ENCODE measurements around the gene ZNF662. TPM values are rescaled to one million over a fixed set of nuclear protein-coding genes. Genes with fewer than 3 reads are reported as not detected.

The ZNF662 gene
- total and polyA plus RNA-seq, 2 of the 8 experiments (the other 6 are each of a cell fraction or from before 2014, with no cell fraction given), result 0.03 TPM; not detected in 1

DNA sequence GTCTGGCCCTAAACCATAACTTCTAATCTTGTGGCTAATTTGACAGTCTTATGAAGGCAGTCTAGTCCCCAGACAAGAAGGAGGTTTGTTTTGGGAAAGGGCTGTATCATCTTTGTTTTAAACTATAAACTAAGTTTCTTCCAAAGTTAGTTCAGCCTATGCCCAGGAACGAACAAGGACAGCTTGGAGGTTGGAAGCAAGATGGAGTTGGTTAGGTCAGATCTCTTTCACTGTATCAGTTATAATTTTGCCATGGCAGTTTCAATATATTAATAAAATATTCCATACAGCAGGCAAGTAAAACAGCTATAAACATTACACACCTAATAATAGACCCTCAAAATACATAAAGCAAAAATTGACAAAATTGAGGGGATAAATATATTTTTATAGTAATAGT is 13.1 kb upstream of the ZNF662 start:
- ChIA-PET POLR2A (ENCODE audit: partially characterized antibody) (no interaction called here), CTCF (ENCODE audit: partially characterized antibody) (interaction anchor here (1.7 to 3.5 kb wide), 4 partner anchors 11 to 68 kb away, joined by 3 to 14 read pairs (median 6); no protein-coding TSS in a partner anchor)
- H4K8ac ChIP-seq (ENCODE audit: extremely low read depth, insufficient read depth, low read length), result no peak overlapping the region
- H2BK120ac ChIP-seq (replicated peaks; ENCODE audit: low read depth, low read length), result peak overlapping the region; percentile 43
- no peak overlapping the region for H3K4me2 ChIP-seq (ENCODE audit: insufficient read depth in 1 of 2, low read depth in 2 of 2, low read length in 2 of 2)
- no peak overlapping the region for H3K23ac ChIP-seq (ENCODE audit: insufficient read length)
- no peak overlapping the region for H2BK15ac ChIP-seq (ENCODE audit: low read length)
- H2BK5ac ChIP-seq (ENCODE audit: low read depth, low read length), result peak overlapping the region; percentile 69; the same call in 1 of the 2 replicates
- no peak overlapping the region; the same call in 1 of the 2 replicates for H3K27ac ChIP-seq (ENCODE audit: low read depth, low read length)
- no peaks in the 10 kb centered on the region for H3K23me2 ChIP-seq (ENCODE audit: low read depth, low read length)
- no peaks in the 10 kb centered on the region for H3K79me1 ChIP-seq (ENCODE audit: low read depth, low read length)
- no peaks in the 10 kb centered on the region for H4K20me1 ChIP-seq (replicated peaks in 1 of 2; ENCODE audit: control insufficient read depth in 1 of 2, insufficient read depth in 2 of 2, low read length in 2 of 2)
- H3K4me3 ChIP-seq (ENCODE audit: extremely low read depth in 1 of 4, insufficient read depth in 2 of 4, low read depth in 3 of 4, low read length in 4 of 4), result no peak overlapping the region
- no peak overlapping the region for H3K18ac ChIP-seq (ENCODE audit: extremely low read depth, low read length)
- H3K56ac ChIP-seq (replicated peaks; ENCODE audit: insufficient read length, low read depth, low read length), result no peak overlapping the region
- H3K4ac ChIP-seq (replicated peaks; ENCODE audit: insufficient read length, low read depth, low read length), result no peak overlapping the region
- 100% methylated on average over 1 of the region's 1 CpG; no CpG with 5 or more reads in 1 of the 2 experiments for WGBS, 2 experiments (ENCODE audit: extremely low coverage in 1 of 2, insufficient coverage in 1 of 2, insufficient read length in 1 of 2, insufficient replicate concordance in 2 of 2, low coverage in 1 of 2, low lambda C conversion rate in 2 of 2, missing lambda C conversion rate in 1 of 2)
- H2AFZ ChIP-seq (ENCODE audit: low read length), result no peak overlapping the region
- H3K9me3 ChIP-seq (ENCODE audit: insufficient read depth in 2 of 2, low read depth in 1 of 2, low read length in 1 of 2), result no peaks in the 10 kb centered on the region
- no peak overlapping the region for H3K9ac ChIP-seq (replicated peaks in 1 of 4; ENCODE audit: extremely low read depth in 1 of 4, low read depth in 3 of 4, low read length in 3 of 4)
- H3K14ac ChIP-seq (ENCODE audit: insufficient read length), result no peak overlapping the region
- peaks cover 0 to 15% (median 5%) of the 10 kb centered on the region in 4 experiments; a peak in 5 of 7 replicates for H3K4me1 ChIP-seq (replicated peaks in 1 of 4; ENCODE audit: control insufficient read depth in 3 of 4, insufficient read depth in 4 of 4, low read length in 3 of 4)
- H4K91ac ChIP-seq (replicated peaks; ENCODE audit: insufficient read length, low read length), result no peak overlapping the region
- H2AK5ac ChIP-seq (ENCODE audit: low read depth, low read length), result 0 out of 2 replicates have a peak overlapping the region, but pooled peaks have one; percentile 60
- H3K27me3 ChIP-seq (replicated peaks in 1 of 4; ENCODE audit: control insufficient read depth in 3 of 4, extremely low read depth in 1 of 4, insufficient read depth in 3 of 4, low read length in 3 of 4), result no peaks in the 10 kb centered on the region
- no peak overlapping the region for H4K5ac ChIP-seq (ENCODE audit: insufficient read length, low read depth, low read length)
- peak overlapping the region; percentile 68; the same call in 1 of the 2 replicates for H2BK12ac ChIP-seq (ENCODE audit: low read depth, low read length)
- no peaks in the 10 kb centered on the region; a peak in 1 of 8 replicates for H3K36me3 ChIP-seq (ENCODE audit: control insufficient read depth in 2 of 4, insufficient read depth in 4 of 4, low read length in 3 of 4)
- no peak for DNase-seq (ENCODE audit: low read depth in 1 of 2, low spot score in 2 of 2)
- H3K79me2 ChIP-seq (ENCODE audit: control insufficient read depth in 1 of 2, insufficient read depth in 2 of 2, low read length in 2 of 2), result no peaks in the 10 kb centered on the region
- TF ChIP-seq BCL11A (IDR thresholded peaks at IDR 0.05; ENCODE audit: low read depth in 2 of 2, low read length in 2 of 2), result no peak
- TF ChIP-seq ATF2 (IDR thresholded peaks at IDR 0.05; ENCODE audit: low read length), result no peak
- no peak for TF ChIP-seq CBX5 (IDR thresholded peaks at IDR 0.05; ENCODE audit: low read depth, low read length)
- no peak for TF ChIP-seq POU5F1 (IDR thresholded peaks at IDR 0.05; ENCODE audit: low read depth, low read length)
- TF ChIP-seq BRCA1 (IDR thresholded peaks at IDR 0.05; ENCODE audit: low read depth, low read length), result no peak
- no peak for TF ChIP-seq FOSL1 (IDR thresholded peaks at IDR 0.05; ENCODE audit: insufficient read depth, low read depth, low read length)
- TF ChIP-seq, protein P1, sequence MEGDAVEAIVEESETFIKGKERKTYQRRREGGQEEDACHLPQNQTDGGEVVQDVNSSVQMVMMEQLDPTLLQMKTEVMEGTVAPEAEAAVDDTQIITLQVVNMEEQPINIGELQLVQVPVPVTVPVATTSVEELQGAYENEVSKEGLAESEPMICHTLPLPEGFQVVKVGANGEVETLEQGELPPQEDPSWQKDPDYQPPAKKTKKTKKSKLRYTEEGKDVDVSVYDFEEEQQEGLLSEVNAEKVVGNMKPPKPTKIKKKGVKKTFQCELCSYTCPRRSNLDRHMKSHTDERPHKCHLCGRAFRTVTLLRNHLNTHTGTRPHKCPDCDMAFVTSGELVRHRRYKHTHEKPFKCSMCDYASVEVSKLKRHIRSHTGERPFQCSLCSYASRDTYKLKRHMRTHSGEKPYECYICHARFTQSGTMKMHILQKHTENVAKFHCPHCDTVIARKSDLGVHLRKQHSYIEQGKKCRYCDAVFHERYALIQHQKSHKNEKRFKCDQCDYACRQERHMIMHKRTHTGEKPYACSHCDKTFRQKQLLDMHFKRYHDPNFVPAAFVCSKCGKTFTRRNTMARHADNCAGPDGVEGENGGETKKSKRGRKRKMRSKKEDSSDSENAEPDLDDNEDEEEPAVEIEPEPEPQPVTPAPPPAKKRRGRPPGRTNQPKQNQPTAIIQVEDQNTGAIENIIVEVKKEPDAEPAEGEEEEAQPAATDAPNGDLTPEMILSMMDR (IDR thresholded peaks at IDR 0.05; ENCODE audit: control extremely low read depth in 1 of 3, insufficient read depth in 1 of 3, low read depth in 1 of 3, low read length in 3 of 3), result no peak
- peak overlapping the region; percentile 63; the same call in 1 of the 2 replicates for H2BK20ac ChIP-seq (ENCODE audit: low read length)
- no peak for FAIRE-seq
